HG02678 (cell line): ENCODE data around the gene ACKR2.
A peak's percentile ranks its signal among the peaks of the same experiment; 100 is the strongest.
"Not testable (repeated sequence)": the region's sequence is repeated elsewhere in the genome, so short reads cannot be mapped to it uniquely, and the experiment has no call there.

Experiments
- ATAC-seq: cut with Tn5 transposase; IDR thresholded peaks from one replicate; pipeline ENCODE4 v1.9.1; 2021; ENCODE audit warnings: mild to moderate bottlenecking, moderate library complexity; ENCODE audit not compliant: unreplicated experiment

The ACKR2 gene

GRCh38 chr3:42801048-42801620, 8.1 kb upstream of the ACKR2 start:
- ATAC-seq = no peak

- ATAC-seq = no peak
Observed at GRCh38 chr3:42801784-42802183, 7.5 kb upstream of the ACKR2 start.

DNA sequence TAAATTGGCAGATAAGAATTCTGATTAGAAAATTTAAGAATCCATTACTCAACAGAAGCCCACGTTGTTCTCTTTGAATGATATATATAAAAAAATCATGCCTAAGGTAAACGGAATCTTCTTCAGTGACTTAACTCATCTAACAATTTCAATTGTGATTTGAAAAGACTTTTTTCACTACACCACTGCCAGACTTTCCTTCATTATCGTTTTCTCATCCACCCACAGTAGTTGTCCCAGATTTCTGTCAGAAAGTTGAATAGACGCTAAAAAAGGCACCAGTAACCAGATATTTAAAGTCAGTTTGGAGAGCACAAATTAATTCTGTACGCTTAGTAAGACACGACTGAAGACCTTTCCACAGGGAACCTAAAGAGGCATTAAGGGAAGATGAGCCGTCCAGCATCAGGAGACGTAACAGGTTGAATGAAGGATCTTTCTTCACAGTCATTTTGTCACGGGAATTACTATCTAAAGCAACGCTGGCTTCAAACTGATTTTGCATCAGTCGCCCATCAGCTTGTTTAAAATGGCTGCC, 6.3 kb upstream of the ACKR2 start:
- ATAC-seq = no peak

- ATAC-seq = peak; percentile 15
Observed at GRCh38 chr3:42803414-42804105, 5.7 kb upstream of the ACKR2 start.

- ATAC-seq = peak; percentile 99
Observed at GRCh38 chr3:42804106-42804830, 5.0 kb upstream of the ACKR2 start, which contains the start of gene HIGD1A. Gene HIGD1A (minus strand): TSS chr3:42804490. CDS start chr3:42794253, 10,237 bp downstream.

DNA sequence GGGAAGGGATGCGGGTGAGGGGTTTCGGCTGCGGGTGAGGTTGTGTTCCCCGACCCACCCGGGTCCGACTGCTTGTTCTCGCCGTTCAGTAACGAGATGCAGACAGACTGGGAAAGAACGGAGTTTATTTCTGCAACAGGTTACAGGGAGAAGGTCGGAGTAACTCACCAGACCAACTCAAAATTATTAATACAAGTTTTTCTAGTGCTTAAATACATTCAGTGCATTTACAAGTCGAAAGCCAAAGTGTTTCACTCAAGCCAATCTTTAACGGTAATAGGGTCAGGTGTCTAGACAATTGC, 4.5 kb upstream of the ACKR2 start:
- peak; percentile 18 for ATAC-seq

DNA sequence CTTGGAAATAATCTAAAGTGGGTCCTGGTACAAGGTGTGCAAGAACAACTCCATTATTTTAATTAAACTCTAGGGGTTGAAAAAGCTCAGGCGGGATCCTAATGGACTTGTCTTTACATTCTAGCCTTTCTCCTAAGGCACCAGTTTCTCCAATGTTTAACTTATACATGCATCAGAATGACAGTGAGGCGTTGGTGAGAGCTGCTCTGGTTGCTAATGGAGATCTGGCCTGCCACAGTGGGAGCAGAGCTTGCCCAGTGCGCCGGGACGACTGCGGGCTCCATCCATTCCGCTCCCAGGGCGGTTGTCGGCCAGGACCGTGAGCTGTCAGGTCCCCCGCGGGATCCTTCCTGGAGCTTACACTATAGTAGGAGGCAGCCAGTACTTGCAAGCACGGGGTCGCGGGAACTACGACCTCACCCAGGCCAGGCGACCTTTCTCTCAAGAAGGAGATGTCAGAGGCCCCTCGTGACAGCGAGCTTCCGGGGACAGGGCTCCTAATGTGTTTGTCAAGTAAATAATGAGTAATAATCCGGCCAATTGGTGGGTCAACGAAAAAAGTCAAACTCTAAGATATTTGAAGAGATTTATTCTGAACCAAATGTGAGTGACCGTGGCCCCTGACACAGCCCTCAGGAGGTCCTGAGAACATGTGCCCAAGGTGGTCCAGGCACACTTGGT, 4.0 kb upstream of the ACKR2 start:
- ATAC-seq = no peak

DNA sequence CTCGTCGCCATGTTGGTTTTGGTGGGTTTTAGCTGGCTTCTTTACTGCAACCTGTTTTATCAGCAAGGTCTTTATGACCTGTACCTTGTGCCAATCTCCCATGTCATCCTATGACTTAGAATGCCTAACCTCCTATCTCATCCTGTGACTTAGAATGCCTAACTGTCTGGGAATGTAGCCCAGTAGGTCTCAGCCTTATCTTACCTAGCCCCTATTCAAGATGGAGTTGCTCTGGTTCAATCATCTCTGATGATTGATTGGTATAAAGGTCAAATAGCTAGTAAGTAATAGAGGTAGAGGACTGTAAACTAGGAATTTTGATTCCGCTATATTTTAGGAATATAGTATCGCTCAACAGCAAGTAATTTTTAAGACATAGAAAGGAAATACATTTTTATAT, 1.3 kb upstream of the ACKR2 start:
- no peak for ATAC-seq

DNA sequence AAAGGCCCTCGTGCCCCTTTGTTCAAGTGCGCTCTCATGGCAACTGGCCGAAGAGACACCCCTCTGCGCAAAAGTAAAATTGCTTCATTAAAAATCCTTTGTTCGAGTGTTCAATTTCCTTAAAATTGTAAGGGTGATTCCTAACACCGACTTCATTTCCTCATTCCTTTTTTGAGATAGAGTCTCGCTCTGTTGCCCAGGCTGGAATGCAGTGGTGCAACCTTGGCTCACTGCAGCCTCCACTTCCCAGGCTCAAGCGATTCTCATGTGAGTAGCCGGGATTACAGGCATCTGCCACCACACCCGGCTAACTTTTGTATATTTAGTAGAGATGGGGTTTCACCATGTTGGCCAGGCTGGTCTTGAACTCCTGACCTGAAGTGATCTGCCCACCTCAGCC, 1.5 kb downstream of the ACKR2 start:
- not testable (repeated sequence) for ATAC-seq

- ATAC-seq = not testable (repeated sequence)
Observed at GRCh38 chr3:42811118-42811883, 2.1 kb downstream of the ACKR2 start.

DNA sequence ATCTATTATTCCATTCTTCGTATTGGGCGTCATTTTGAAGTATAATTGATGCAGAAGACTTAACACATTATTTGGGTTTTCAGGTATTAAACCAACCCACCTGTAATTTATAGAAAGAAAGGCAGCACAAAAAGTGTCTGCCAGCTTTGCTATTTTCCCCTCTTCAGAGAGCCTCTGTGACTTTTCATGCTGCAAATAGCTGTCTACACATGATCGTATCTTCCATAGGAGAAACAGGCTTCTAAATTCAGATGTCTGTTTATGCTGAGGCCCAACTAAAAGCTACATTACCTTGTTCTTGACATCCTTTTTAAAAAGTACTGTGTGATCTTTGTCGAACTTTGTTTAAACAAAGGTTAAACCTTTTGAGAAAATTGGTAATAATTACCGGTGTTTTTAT, 5.0 kb downstream of the ACKR2 start:
- no peak for ATAC-seq

- no peak for ATAC-seq
Observed at GRCh38 chr3:42814914-42815507, 5.8 kb downstream of the ACKR2 start.

DNA sequence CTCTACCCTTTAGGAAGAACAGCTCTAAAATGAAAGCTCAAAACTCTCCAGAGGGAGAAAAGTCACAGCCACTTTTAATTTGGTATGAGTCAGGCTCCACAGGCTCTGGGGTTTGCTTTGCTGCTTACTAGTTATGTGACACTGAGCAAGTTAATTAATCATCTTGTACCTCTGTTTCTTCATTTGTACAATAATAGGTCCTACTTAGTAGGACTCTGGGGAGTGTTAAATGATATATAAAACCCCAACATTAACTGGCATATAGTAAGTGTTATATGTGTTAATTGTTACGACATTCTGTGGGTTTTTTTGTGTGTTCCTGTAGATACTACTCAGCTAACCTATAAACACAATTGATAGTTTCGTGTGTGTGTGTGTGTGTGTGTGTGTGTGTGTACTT, 6.6 kb downstream of the ACKR2 start:
- no peak for ATAC-seq

GRCh38 chr3:42819351-42819965, 10.2 kb downstream of the ACKR2 start:
- ATAC-seq = no peak

- ATAC-seq = no peak
Observed at GRCh38 chr3:42820746-42821051, 11.5 kb downstream of the ACKR2 start.

DNA sequence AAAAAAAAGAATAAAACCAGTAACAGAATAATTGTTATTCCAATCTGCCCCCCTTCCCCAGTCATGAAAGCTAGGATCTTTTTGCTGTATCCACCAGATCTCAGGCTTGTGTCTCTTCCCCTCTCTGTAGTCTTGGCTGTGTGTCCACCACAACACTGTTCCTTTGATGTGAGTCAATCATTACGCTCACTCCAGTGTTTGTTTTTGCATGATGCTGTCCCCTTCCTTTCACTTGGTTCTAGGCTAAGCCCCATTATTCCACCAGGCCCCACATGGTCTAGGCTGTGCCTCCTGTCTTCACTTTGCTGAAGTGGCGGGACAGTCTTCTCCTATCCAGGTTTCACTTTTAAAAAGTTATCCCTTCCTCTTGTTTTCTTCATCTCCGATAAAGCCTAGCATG, 13.6 kb downstream of the ACKR2 start:
- ATAC-seq = no peak

- no peak for ATAC-seq
Observed at GRCh38 chr3:42823351-42823750, 14.1 kb downstream of the ACKR2 start.

DNA sequence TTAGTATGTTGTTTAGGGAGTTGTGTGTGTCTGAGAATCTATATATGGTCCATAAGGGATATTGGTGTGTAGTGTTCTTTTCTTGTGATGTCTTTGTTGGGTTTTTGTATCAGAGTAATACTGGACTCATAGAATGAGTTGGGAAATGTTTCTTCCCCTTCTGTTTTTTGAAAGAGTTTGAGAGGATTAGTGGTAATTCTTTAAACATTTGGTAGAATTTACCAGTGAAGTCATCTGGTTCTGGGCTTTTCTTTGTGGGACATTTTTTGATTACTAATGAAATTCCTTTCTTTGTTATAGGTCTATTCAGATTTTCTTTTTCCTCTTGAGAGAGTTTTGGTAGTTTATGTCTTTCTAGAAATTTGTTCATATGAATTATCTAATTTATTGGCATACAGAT, 16.9 kb downstream of the ACKR2 start:
- ATAC-seq = no peak

GRCh38 chr3:42827023-42827422, 17.8 kb downstream of the ACKR2 start:
- ATAC-seq = no peak

DNA sequence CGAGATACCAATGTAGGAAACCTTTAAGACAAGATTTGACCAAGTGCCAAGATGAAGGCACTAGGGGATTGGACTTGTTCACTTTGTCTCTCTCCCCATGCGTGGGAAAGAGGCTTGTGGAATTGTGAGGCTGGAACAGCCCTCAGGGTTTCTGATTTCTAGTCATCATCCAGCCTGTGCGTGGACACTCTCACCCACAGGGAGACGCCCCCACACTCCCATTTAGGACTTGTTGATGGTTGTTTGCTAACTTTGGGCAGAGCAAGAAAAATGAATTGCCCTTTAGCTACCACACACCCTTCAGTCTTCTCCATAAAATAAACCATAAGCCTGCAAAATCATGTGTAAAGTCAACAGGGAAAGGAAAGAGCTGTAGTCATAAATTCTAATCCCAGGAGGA, 18.4 kb downstream of the ACKR2 start:
- ATAC-seq = no peak
